GM23248 (cell line): ENCODE results near the gene INSM1.

Experiments used
- EZH2 ChIP-seq: fragments of 200-600 bp; sonication (generic); IDR thresholded peaks from 2 replicates; pipeline ENCODE4 v1.6.1; 2018; ENCODE audit warnings: antibody characterized with exemption, mild to moderate bottlenecking; ENCODE audit not compliant: insufficient read depth, poor library complexity, severe bottlenecking
- EZH2phosphoT487 ChIP-seq: fragments of 200-600 bp; sonication (generic); IDR thresholded peaks from 2 replicates; pipeline ENCODE4 v1.6.1; 2018; ENCODE audit warnings: antibody characterized with exemption, moderate library complexity, mild to moderate bottlenecking, low read depth; ENCODE audit not compliant: insufficient read depth

DNA sequence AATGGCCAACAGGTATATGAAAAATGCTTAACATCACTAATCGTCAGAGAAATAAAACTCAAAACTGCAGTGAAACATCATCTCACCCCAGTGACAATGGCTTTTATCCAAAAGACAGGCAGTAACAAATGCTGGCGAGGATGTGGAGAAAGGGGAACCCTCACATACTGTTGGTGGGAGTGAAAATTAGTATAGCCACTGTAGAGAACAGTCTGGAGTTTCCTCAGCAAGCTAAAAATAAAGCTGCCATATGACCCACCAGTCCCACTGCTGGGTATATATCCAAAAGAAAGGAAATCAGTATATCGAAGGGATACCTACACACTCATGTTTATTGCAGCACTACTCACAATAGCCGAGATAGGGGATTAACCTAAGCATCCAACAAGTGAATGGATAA lies 23.4 kb upstream of the INSM1 start:
- TF ChIP-seq EZH2: no peak
- no peak for TF ChIP-seq EZH2phosphoT487
